ENCODE results near the gene NELL1.
"Not testable (repeated sequence)": the region's sequence is repeated elsewhere in the genome, so short reads cannot be mapped to it uniquely, and the experiment has no call there.

The NELL1 gene

GRCh38 chr11:20771681-20772080 lies 102.3 kb downstream of the NELL1 start:
- no peak for DNase-seq

- no peak for DNase-seq
These were observed 105.9 kb downstream of the NELL1 start for GRCh38 chr11:20775331-20775730.

- no peak for DNase-seq
These were observed 113.4 kb downstream of the NELL1 start for GRCh38 chr11:20782775-20783174.

GRCh38 chr11:20783220-20783619 lies 113.8 kb downstream of the NELL1 start:
- no peak for DNase-seq

GRCh38 chr11:20790622-20791021 lies 121.2 kb downstream of the NELL1 start:
- DNase-seq: no peak

- DNase-seq: no peak
These were observed 125.6 kb downstream of the NELL1 start for GRCh38 chr11:20795005-20795404.

GRCh38 chr11:20808328-20808727 lies 138.9 kb downstream of the NELL1 start:
- no peak for DNase-seq

GRCh38 chr11:20821046-20821445 lies 151.7 kb downstream of the NELL1 start:
- DNase-seq: no peak

- DNase-seq: no peak
These were observed 152.1 kb downstream of the NELL1 start for GRCh38 chr11:20821470-20821869.

- DNase-seq: no peak
These were observed 155.4 kb downstream of the NELL1 start for GRCh38 chr11:20824773-20825172.

GRCh38 chr11:20835561-20835960 lies 166.2 kb downstream of the NELL1 start:
- no peak for DNase-seq

GRCh38 chr11:20839231-20839630 lies 169.8 kb downstream of the NELL1 start:
- no peak for DNase-seq

GRCh38 chr11:20840341-20840740 lies 171.0 kb downstream of the NELL1 start:
- no peak for DNase-seq

GRCh38 chr11:20844216-20844615 lies 174.8 kb downstream of the NELL1 start:
- DNase-seq: no peak

- DNase-seq: no peak
These were observed 175.2 kb downstream of the NELL1 start for GRCh38 chr11:20844630-20845029.

GRCh38 chr11:20854215-20854955 lies 185.0 kb downstream of the NELL1 start:
- DNase-seq: no peak

- DNase-seq: no peak
These were observed 191.9 kb downstream of the NELL1 start for GRCh38 chr11:20861322-20861721.

GRCh38 chr11:20862263-20862662 lies 192.9 kb downstream of the NELL1 start:
- not testable (repeated sequence) for DNase-seq

GRCh38 chr11:20864628-20865027 lies 195.2 kb downstream of the NELL1 start:
- DNase-seq: no peak

GRCh38 chr11:20865161-20865560 lies 195.8 kb downstream of the NELL1 start:
- DNase-seq: no peak

- DNase-seq: no peak
These were observed 199.7 kb downstream of the NELL1 start for GRCh38 chr11:20869123-20869522.

GRCh38 chr11:20873054-20873453 lies 203.7 kb downstream of the NELL1 start:
- DNase-seq: no peak

- DNase-seq: no peak
These were observed 205.0 kb downstream of the NELL1 start for GRCh38 chr11:20874358-20874757.

- no peak for DNase-seq
These were observed 206.5 kb downstream of the NELL1 start for GRCh38 chr11:20875889-20876288.

- DNase-seq: no peak
These were observed 207.4 kb downstream of the NELL1 start for GRCh38 chr11:20876738-20877137.

Measured in NCI-H2171 (cell line).